GM19463 (cell line): Measurements from ENCODE around the gene COMMD6.
A peak's percentile ranks its signal among the peaks of the same experiment; 100 is the strongest.

ENCODE experiments used
- ATAC-seq: cut with Tn5 transposase; IDR thresholded peaks from one replicate; pipeline ENCODE4 v1.9.1; 2021; ENCODE audit warnings: mild to moderate bottlenecking, moderate library complexity; ENCODE audit not compliant: unreplicated experiment

Gene COMMD6

GRCh38 chr13:75530549-75530961 is 7.1 kb downstream of the COMMD6 start:
- ATAC-seq, result no peak

GRCh38 chr13:75521956-75522355 is 15.7 kb downstream of the COMMD6 start:
- no peak for ATAC-seq

DNA sequence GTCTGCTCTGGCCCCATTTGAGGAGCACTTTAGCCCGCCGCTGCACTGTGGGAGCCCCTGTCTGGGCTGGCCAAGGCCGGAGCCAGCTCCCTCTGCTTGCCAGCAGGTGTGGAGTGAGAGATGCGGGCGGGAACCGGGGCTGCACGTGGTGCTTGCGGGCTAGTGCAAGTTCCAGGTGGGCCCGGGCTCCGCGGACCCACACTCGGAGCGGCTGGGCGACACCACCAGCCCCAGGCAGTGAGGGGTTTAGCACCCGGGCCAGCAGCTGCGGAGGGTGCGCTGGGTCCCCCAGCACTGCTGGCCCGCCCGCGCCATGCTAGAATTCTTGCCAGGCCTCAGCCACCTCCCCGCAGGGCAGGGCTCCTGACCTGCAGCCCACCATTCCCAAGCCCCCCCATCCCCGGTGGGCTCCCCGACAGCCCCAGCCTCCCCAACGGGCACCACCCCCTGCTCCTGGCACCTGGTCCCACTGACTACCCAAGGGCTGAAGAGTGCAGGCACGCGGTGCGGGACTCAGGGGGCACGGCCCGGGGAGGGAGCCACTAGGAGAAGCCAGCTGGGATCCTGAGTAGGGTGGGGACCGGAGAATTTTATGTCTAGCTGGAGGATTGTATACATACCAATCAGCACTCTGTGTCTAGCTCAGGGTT is 19.1 kb downstream of the COMMD6 start:
- ATAC-seq, result no peak

- no peak for ATAC-seq
Measured at GRCh38 chr13:75514080-75514995, 23.3 kb downstream of the COMMD6 start.

GRCh38 chr13:75513271-75513670 is 24.4 kb downstream of the COMMD6 start:
- no peak for ATAC-seq

DNA sequence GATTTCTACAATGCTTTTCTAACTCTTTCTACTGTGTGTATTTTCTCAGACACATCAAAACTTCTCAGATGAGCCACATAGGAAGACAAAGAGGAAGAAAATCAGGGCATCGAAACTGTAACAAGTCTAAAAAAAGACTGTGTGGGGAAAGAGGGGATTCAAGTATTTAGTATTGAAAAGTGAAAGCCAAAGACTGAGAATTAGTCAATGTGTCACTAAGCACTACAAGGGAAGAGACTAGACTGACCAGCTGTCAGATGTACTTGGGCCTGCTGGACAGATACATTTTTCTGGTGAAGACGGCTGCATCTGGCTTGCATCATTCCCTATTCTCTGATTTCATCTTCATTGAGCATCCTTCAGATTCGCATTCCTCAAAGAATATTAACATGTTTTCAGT is 25.4 kb downstream of the COMMD6 start:
- peak; percentile 90 for ATAC-seq

DNA sequence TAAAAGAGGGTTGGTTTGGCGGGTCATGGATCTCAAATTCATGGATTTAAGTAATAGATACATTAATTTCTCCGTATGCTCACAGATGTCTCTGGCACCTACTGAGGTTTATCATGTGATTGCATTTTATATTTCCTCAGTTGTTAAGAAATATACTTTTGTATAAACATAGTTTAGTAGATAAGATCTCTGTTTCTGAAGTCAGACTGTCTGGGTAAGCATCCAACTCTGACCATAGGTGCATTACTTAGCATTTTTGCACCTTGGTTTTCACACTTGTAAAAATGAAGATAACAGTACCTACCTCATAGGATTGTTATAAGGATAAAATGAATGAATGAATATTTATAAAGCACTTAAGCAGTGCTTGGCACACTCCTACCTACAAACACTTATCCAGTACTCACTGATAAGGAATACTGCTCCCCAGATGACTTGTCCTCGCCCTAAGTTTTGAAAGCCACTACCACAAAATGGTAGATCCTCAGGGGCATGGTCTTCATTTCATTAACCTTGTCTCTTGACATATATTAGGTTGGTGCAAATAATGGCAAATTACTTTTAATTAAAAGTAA is 26.5 kb downstream of the COMMD6 start:
- no peak for ATAC-seq

GRCh38 chr13:75508002-75508548 is 29.6 kb downstream of the COMMD6 start:
- no peak for ATAC-seq

- peak; percentile 35 for ATAC-seq
Measured at GRCh38 chr13:75507027-75508001, 30.3 kb downstream of the COMMD6 start.

- no peak for ATAC-seq
Measured at GRCh38 chr13:75506018-75506417, 31.6 kb downstream of the COMMD6 start.

DNA sequence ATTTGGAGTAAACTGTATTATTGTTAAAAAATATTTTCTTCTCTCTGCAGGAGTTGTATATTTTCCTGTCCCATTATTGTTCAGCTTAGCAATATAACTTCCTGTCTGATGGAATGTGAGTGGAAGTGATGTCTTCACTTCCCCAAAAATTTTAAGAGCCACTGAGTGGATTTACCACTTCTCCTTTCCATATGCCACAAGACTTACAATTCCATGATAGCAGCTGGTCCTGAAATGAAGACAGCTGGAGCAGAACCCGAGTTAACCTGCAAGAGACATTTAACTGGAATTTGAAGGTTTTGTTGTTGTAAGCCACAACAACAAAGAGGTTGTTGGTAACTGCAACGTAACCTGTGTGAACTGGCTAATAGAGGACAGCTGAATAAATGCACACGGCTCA is 32.3 kb downstream of the COMMD6 start:
- ATAC-seq, result no peak

DNA sequence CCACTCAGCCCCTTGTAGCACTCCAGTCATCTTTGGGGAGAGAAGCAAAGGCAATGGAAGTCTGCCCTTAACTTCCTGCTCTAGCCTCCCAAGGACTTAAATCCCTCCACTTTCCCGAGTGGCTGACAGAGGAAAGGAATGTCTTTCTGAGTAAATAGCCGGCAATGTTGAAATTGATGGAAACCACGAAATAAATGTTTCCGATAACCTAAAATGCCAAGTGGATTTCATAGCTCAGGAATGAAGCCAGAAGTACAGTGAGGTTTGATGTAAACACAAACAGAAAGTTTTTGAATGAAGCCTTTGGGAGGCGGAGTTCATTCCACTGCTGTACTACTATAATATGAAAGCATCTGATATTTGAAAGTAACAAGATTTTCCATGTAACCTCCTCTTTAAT is 41.7 kb downstream of the COMMD6 start:
- no peak for ATAC-seq

DNA sequence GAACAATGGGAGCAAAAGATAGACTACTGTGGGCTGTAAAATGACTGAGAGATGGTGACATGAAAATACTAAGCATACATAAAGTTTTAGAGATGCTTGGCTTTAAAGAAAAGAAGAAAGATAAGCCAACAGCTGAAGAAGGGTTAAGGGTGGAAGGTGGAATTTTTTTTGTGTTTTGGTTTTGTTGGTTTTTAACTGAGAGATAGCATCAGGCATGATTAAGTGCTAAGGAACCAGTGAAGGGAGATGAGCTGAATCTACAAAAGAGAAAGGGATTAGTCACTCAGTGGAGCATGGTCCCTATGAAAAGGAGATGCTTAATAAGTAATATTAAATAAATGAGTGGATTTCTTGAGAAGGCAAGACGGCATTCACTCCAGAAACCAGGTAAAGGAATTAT is 43.1 kb downstream of the COMMD6 start:
- no peak for ATAC-seq

DNA sequence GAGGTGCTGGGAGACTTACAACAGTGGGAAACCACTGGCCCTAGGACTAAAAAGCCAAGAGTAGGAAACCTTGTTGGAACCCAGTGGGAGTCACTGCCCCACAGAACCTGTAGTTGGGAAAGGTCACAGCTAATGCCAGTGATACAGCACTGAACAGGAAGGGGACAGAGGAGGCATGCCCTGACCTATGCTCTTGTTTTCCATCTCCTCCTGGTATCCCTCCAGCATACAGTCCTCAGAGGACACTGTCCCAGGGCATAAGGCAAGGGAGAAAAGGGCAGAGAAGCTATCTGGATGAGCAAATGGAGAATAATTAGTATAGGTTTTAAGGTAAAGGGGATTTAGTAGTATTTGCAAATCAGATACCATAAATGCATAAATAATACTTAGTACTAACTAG is 44.5 kb downstream of the COMMD6 start:
- ATAC-seq, result no peak

DNA sequence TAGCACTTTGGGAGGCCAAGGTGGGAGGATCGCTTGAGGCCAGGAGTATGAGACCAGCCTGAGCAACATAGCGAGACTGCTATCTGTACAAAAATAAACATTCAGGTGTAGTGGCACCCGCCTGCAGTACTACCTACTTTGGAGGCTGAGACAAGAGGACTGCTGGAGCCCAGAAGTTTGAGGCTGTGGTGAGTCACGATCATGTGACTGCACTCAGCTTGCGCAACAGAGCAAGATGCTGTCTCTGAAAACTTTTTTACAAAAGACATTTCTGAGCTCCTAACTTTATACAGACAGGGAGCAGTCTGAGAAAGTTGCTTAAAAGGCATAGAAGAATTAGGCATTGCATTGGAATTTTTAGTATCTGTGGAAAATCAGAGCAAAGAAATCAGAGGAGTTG is 45.3 kb downstream of the COMMD6 start:
- no peak for ATAC-seq

- no peak for ATAC-seq
Measured at GRCh38 chr13:75491376-75491775, 46.3 kb downstream of the COMMD6 start.

- peak; percentile 76 for ATAC-seq
Measured at GRCh38 chr13:75489502-75490263, 48.0 kb downstream of the COMMD6 start.

DNA sequence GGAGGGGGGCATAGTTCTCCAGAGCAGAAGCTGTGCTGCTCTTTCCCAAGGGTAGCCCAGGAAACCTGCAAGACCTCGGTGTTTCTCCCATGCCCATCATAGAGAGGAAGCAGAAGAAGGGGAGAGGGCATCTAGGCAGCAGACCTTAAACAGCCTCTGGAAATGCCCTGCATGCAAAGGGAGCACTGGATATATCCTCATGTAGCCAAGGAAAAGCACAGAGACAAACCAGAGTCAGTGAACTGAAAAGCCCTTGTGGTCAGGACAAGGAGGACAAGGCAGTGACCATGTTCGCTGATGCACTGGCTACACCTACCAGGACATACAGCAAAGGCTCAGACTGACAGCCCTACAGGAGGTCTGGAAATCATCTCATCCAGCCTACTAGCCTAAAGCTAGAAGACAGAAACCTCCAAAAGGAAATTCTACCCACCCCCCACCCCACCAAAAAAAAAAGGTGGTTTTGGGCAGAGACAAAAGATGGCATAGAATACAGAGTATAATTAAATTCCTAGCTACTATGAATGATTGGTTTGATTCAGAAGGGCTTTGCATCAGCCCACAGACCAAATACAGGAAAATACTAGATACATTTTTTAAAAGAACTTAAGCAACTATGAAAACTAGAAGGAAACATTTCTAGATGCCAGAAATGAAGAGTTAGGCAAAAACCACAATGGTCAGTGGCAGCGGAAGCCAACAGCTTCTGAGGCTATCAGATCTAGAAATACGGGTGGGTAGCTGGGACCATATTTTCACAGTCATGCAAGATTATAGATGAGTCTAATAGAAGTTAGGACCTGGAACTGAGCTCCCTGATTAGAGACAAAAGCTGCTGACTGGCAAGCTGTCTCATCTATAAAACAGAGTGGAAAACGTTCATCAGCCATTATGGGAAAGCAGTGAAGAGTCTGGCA is 51.2 kb downstream of the COMMD6 start:
- ATAC-seq, result no peak
